WTC11 (cell line): Measurements from ENCODE around the gene STX5. TPM values are rescaled to one million over a fixed set of nuclear protein-coding genes. Genes with fewer than 3 reads are reported as not detected.
A peak's percentile ranks its signal among the peaks of the same experiment; 100 is the strongest.

Source experiments
- SMAD3 ChIP-seq: sonication (generic); formaldehyde crosslinking; IDR thresholded peaks from 2 replicates; pipeline ENCODE4 v1.8.0; 2022; ENCODE audit warnings: missing genetic modification reagents, mild to moderate bottlenecking, borderline replicate concordance
- SP1 ChIP-seq: sonication (generic); formaldehyde crosslinking; conservative IDR thresholded peaks from 2 replicates; pipeline ENCODE4 v1.8.1; 2022; ENCODE audit warnings: missing genetic modification reagents
- TEAD4 ChIP-seq: sonication (generic); formaldehyde crosslinking; IDR thresholded peaks from 2 replicates; pipeline ENCODE4 v1.8.0; 2022; ENCODE audit warnings: mild to moderate bottlenecking, missing genetic modification reagents
- ZNF138 ChIP-seq: sonication (generic); formaldehyde crosslinking; conservative IDR thresholded peaks from 2 replicates; pipeline ENCODE4 v1.8.1; 2022; ENCODE audit warnings: mild to moderate bottlenecking, moderate library complexity, missing genetic modification reagents
- ZNF416 ChIP-seq: fragments of 250-450 bp; sonication (Bioruptor Pico); IDR thresholded peaks from 2 replicates; pipeline ENCODE4 v1.9.0; 2021; ENCODE audit warnings: mild to moderate bottlenecking, inconsistent platforms
- total RNA-seq: library from RNA; stranded (reverse); gene quantifications from 3 replicates; pipeline ENCODE4 v1.2.3, GENCODE V29; 2021
- TF ChIP-seq, protein P1 (sequence below): fragments of 250-450 bp; sonication (Bioruptor Pico); IDR thresholded peaks from 2 replicates; pipeline ENCODE4 v1.9.0; 2021; ENCODE audit warnings: mild to moderate bottlenecking
- TF ChIP-seq, protein P2 (sequence below): sonication (generic); formaldehyde crosslinking; IDR thresholded peaks from 2 replicates; pipeline ENCODE4 v1.8.0; 2022; ENCODE audit warnings: missing genetic modification reagents
- TF ChIP-seq, protein P3 (sequence below): sonication (generic); formaldehyde crosslinking; IDR thresholded peaks from 2 replicates; pipeline ENCODE4 v1.8.0; 2022; ENCODE audit warnings: mild to moderate bottlenecking, missing genetic modification reagents
- TF ChIP-seq, protein P4 (sequence below): fragments of 200-600 bp; IDR thresholded peaks from 2 replicates; pipeline ENCODE4 v1.8.0; 2022; ENCODE audit warnings: antibody characterized with exemption
- TF ChIP-seq, protein P5 (sequence below): fragments of 250-450 bp; sonication (Bioruptor Pico); IDR thresholded peaks from 2 replicates; pipeline ENCODE4 v2.1.2; 2022; ENCODE audit warnings: mild to moderate bottlenecking, moderate library complexity
- TF ChIP-seq, protein P6 (sequence below): sonication (generic); formaldehyde crosslinking; IDR thresholded peaks from 2 replicates; pipeline ENCODE4 v1.8.0; 2022; ENCODE audit warnings: mild to moderate bottlenecking, missing genetic modification reagents
- TF ChIP-seq, protein P7 (sequence below): sonication (generic); formaldehyde crosslinking; IDR thresholded peaks from 2 replicates; pipeline ENCODE4 v1.8.1; 2022; ENCODE audit warnings: mild to moderate bottlenecking, moderate library complexity, missing genetic modification reagents
- TF ChIP-seq, protein P8 (sequence below): sonication (generic); formaldehyde crosslinking; IDR thresholded peaks from 2 replicates; pipeline ENCODE4 v1.8.1; 2023; ENCODE audit warnings: mild to moderate bottlenecking, missing genetic modification reagents
- TF ChIP-seq, protein P9 (sequence below): sonication (generic); formaldehyde crosslinking; IDR thresholded peaks from 2 replicates; pipeline ENCODE4 v1.8.1; 2023; ENCODE audit warnings: mild to moderate bottlenecking, moderate library complexity, missing genetic modification reagents

STX5 gene
- total RNA-seq, 1 experiment from 2014 or later, result 30.2 TPM

DNA sequence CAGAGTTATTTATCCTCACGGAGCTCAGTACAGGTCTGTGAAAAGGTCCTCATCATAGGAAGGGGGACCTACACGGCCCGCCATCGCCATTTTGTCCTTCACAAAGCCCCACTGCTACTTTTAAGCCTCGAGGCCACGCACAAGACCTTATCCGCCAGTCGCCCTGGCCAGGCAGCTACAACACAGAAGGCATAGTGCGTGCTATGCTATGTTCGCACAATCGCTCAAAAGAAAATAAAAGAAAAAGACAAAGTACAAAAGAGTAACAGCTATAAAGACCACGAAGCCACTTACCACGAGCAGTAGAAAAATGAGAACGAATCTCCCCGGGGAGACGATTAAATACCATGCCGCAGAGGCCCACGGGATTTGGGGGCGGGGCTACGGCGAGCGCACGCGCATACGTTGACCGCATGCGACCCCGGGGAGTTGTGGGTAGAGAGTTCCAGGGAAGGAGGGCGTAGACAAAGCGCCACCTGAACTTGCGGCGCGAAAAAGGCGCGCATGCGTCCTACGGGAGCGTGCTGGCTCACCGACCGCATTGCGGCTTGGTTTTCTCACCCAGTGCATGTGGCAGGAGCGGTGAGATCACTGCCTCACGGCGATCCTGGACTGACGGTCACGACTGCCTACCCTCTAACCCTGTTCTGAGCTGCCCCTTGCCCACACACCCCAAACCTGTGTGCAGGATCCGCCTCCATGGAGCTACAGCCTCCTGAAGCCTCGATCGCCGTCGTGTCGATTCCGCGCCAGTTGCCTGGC, 23.9 kb upstream of the STX5 start (continued):
- TF ChIP-seq, protein P1, sequence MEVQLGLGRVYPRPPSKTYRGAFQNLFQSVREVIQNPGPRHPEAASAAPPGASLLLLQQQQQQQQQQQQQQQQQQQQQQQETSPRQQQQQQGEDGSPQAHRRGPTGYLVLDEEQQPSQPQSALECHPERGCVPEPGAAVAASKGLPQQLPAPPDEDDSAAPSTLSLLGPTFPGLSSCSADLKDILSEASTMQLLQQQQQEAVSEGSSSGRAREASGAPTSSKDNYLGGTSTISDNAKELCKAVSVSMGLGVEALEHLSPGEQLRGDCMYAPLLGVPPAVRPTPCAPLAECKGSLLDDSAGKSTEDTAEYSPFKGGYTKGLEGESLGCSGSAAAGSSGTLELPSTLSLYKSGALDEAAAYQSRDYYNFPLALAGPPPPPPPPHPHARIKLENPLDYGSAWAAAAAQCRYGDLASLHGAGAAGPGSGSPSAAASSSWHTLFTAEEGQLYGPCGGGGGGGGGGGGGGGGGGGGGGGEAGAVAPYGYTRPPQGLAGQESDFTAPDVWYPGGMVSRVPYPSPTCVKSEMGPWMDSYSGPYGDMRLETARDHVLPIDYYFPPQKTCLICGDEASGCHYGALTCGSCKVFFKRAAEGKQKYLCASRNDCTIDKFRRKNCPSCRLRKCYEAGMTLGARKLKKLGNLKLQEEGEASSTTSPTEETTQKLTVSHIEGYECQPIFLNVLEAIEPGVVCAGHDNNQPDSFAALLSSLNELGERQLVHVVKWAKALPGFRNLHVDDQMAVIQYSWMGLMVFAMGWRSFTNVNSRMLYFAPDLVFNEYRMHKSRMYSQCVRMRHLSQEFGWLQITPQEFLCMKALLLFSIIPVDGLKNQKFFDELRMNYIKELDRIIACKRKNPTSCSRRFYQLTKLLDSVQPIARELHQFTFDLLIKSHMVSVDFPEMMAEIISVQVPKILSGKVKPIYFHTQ, result peak; percentile 93; the same call in 1 of the 2 replicates
- TF ChIP-seq TEAD4 (CRISPR knock-in tag) (no peak; the same call in none of the 2 replicates), SMAD3 (peak; percentile 94), ZNF138 (no peak), SP1 (peak; percentile 93), ZNF416 (CRISPR knock-in tag) (no peak; the same call in 1 of the 2 replicates)
- TF ChIP-seq, protein P2, sequence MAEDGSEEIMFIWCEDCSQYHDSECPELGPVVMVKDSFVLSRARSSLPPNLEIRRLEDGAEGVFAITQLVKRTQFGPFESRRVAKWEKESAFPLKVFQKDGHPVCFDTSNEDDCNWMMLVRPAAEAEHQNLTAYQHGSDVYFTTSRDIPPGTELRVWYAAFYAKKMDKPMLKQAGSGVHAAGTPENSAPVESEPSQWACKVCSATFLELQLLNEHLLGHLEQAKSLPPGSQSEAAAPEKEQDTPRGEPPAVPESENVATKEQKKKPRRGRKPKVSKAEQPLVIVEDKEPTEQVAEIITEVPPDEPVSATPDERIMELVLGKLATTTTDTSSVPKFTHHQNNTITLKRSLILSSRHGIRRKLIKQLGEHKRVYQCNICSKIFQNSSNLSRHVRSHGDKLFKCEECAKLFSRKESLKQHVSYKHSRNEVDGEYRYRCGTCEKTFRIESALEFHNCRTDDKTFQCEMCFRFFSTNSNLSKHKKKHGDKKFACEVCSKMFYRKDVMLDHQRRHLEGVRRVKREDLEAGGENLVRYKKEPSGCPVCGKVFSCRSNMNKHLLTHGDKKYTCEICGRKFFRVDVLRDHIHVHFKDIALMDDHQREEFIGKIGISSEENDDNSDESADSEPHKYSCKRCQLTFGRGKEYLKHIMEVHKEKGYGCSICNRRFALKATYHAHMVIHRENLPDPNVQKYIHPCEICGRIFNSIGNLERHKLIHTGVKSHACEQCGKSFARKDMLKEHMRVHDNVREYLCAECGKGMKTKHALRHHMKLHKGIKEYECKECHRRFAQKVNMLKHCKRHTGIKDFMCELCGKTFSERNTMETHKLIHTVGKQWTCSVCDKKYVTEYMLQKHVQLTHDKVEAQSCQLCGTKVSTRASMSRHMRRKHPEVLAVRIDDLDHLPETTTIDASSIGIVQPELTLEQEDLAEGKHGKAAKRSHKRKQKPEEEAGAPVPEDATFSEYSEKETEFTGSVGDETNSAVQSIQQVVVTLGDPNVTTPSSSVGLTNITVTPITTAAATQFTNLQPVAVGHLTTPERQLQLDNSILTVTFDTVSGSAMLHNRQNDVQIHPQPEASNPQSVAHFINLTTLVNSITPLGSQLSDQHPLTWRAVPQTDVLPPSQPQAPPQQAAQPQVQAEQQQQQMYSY (CRISPR knock-in tag), result no peak
- TF ChIP-seq, protein P3, sequence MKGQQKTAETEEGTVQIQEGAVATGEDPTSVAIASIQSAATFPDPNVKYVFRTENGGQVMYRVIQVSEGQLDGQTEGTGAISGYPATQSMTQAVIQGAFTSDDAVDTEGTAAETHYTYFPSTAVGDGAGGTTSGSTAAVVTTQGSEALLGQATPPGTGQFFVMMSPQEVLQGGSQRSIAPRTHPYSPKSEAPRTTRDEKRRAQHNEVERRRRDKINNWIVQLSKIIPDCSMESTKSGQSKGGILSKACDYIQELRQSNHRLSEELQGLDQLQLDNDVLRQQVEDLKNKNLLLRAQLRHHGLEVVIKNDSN, result peak; percentile 9; the same call in 1 of the 2 replicates
- TF ChIP-seq, protein P4, sequence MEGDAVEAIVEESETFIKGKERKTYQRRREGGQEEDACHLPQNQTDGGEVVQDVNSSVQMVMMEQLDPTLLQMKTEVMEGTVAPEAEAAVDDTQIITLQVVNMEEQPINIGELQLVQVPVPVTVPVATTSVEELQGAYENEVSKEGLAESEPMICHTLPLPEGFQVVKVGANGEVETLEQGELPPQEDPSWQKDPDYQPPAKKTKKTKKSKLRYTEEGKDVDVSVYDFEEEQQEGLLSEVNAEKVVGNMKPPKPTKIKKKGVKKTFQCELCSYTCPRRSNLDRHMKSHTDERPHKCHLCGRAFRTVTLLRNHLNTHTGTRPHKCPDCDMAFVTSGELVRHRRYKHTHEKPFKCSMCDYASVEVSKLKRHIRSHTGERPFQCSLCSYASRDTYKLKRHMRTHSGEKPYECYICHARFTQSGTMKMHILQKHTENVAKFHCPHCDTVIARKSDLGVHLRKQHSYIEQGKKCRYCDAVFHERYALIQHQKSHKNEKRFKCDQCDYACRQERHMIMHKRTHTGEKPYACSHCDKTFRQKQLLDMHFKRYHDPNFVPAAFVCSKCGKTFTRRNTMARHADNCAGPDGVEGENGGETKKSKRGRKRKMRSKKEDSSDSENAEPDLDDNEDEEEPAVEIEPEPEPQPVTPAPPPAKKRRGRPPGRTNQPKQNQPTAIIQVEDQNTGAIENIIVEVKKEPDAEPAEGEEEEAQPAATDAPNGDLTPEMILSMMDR, result no peak
- TF ChIP-seq, protein P5, sequence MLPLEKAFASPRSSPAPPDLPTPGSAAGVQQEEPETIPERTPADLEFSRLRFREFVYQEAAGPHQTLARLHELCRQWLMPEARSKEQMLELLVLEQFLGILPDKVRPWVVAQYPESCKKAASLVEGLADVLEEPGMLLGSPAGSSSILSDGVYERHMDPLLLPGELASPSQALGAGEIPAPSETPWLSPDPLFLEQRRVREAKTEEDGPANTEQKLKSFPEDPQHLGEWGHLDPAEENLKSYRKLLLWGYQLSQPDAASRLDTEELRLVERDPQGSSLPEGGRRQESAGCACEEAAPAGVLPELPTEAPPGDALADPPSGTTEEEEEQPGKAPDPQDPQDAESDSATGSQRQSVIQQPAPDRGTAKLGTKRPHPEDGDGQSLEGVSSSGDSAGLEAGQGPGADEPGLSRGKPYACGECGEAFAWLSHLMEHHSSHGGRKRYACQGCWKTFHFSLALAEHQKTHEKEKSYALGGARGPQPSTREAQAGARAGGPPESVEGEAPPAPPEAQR (CRISPR knock-in tag), result peak; percentile 39; the same call in 1 of the 2 replicates
- TF ChIP-seq, protein P6, sequence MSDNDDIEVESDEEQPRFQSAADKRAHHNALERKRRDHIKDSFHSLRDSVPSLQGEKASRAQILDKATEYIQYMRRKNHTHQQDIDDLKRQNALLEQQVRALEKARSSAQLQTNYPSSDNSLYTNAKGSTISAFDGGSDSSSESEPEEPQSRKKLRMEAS (CRISPR knock-in tag), result peak; percentile 99
- TF ChIP-seq, protein P7, sequence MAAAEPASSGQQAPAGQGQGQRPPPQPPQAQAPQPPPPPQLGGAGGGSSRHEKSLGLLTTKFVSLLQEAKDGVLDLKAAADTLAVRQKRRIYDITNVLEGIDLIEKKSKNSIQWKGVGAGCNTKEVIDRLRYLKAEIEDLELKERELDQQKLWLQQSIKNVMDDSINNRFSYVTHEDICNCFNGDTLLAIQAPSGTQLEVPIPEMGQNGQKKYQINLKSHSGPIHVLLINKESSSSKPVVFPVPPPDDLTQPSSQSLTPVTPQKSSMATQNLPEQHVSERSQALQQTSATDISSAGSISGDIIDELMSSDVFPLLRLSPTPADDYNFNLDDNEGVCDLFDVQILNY (CRISPR knock-in tag), result peak; percentile 100
- TF ChIP-seq, protein P8, sequence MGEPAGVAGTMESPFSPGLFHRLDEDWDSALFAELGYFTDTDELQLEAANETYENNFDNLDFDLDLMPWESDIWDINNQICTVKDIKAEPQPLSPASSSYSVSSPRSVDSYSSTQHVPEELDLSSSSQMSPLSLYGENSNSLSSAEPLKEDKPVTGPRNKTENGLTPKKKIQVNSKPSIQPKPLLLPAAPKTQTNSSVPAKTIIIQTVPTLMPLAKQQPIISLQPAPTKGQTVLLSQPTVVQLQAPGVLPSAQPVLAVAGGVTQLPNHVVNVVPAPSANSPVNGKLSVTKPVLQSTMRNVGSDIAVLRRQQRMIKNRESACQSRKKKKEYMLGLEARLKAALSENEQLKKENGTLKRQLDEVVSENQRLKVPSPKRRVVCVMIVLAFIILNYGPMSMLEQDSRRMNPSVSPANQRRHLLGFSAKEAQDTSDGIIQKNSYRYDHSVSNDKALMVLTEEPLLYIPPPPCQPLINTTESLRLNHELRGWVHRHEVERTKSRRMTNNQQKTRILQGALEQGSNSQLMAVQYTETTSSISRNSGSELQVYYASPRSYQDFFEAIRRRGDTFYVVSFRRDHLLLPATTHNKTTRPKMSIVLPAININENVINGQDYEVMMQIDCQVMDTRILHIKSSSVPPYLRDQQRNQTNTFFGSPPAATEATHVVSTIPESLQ (CRISPR knock-in tag), result 0 out of 2 replicates have a peak, but pooled peaks have one; percentile 72
- TF ChIP-seq, protein P9, sequence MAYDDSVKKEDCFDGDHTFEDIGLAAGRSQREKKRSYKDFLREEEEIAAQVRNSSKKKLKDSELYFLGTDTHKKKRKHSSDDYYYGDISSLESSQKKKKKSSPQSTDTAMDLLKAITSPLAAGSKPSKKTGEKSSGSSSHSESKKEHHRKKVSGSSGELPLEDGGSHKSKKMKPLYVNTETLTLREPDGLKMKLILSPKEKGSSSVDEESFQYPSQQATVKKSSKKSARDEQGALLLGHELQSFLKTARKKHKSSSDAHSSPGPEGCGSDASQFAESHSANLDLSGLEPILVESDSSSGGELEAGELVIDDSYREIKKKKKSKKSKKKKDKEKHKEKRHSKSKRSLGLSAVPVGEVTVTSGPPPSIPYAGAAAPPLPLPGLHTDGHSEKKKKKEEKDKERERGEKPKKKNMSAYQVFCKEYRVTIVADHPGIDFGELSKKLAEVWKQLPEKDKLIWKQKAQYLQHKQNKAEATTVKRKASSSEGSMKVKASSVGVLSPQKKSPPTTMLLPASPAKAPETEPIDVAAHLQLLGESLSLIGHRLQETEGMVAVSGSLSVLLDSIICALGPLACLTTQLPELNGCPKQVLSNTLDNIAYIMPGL (CRISPR knock-in tag), result no peak
